ENCODE measurements around the gene SLK. TPM values are rescaled to one million over a fixed set of nuclear protein-coding genes. Genes with fewer than 3 reads are reported as not detected.

Gene SLK
- total and polyA plus RNA-seq, 10 of the 15 experiments (the other 5 are each of a cell fraction or from before 2014, with no cell fraction given): 2.5 to 24.2 (median 11.1) TPM

DNA sequence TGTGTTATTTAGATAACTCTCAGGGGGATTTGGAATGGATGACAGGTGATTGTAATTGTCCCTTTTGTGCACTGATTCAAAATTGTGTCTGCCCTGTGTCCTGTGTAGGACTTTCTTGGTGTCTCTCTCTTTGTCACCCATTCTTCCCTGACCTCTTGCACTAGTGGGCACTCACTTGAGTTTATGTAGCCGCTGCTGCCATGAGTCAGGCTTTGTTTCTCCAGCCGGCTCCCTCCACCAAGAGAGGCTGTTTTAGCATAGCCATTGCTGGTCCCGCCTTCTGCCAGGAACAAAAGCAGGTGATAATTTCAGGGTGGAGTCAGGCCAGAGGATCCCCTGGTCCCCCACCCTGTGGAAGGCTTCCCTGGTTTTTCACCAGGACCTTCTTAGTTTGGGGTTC, 110.3 kb downstream of the SLK start:
- ATAC-seq (no peak), DNase-seq (ENCODE audit: low read depth, low spot score) (no peak), FAIRE-seq (no peak)
- Histone ChIP-seq H3K4me2 (ENCODE audit: control insufficient read depth, insufficient read depth) (no peak overlapping the region), H3K36me3 (ENCODE audit: control insufficient read depth in 2 of 2, insufficient read depth in 2 of 2, low read length in 1 of 2) (no peaks in the 10 kb centered on the region), H3K9me3 (replicated peaks; ENCODE audit: control insufficient read depth, insufficient read depth, low read length) (no peaks in the 10 kb centered on the region), H4K20me1 (ENCODE audit: control insufficient read depth, insufficient read depth) (no peaks in the 10 kb centered on the region), H3K4me3 (no peak overlapping the region), H3K4me1 (ENCODE audit: control insufficient read depth, insufficient read depth, low read length) (no peaks in the 10 kb centered on the region), H3K27me3 (replicated peaks in 1 of 2; ENCODE audit: control insufficient read depth in 2 of 2, insufficient read depth in 2 of 2, low read length in 1 of 2) (no peaks in the 10 kb centered on the region), H3K27ac (ENCODE audit: control insufficient read depth, insufficient read depth) (no peak overlapping the region), H2AFZ (ENCODE audit: control insufficient read depth, low read depth, low read length) (no peak overlapping the region), H3K79me2 (ENCODE audit: control insufficient read depth, insufficient read depth, low read length) (no peaks in the 10 kb centered on the region), H3K9ac (ENCODE audit: control insufficient read depth, insufficient read depth, low read length) (no peak overlapping the region)
- intact Hi-C loops (cut with micrococcal nuclease; ENCODE audit: unreplicated experiment) (no loop called here), in situ Hi-C loops (cut with MboI) (loop anchor here (5.0 kb wide), 1 partner anchor 185 kb away; no protein-coding TSS in a partner anchor)
- no TSS peak for BruUV-seq (replicated peaks)
- ChIA-PET RAD21 (ENCODE audit: unreplicated experiment) (no interaction called here), POLR2A (no interaction called here), CTCF (interaction anchor here (1.2 to 1.5 kb wide), 2 partner anchors 48 to 49 kb away, joined by 3 to 4 read pairs; no protein-coding TSS in a partner anchor), SMC1A (ENCODE audit: uncharacterized antibody, unreplicated experiment) (interaction anchor here (2.3 to 2.4 kb wide), 2 partner anchors 32 to 47 kb away, joined by 6 to 8 read pairs; no protein-coding TSS in a partner anchor)
- TF ChIP-seq NR2C2 (IDR thresholded peaks at IDR 0.05; ENCODE audit: borderline replicate concordance, control insufficient read depth, insufficient read length, low read depth): no peak
- no peak for TF ChIP-seq PAX8 (IDR thresholded peaks at IDR 0.05)
- TF ChIP-seq NR2F1 (conservative IDR thresholded peaks at IDR 0.05): no peak
- TF ChIP-seq EP300 (IDR thresholded peaks at IDR 0.05; ENCODE audit: borderline replicate concordance in 1 of 2, control insufficient read depth in 1 of 2, low read depth in 2 of 2, low read length in 2 of 2): no peak
- TF ChIP-seq STAT3 (IDR thresholded peaks at IDR 0.05; ENCODE audit: low read depth, low read length): no peak
- no peak for TF ChIP-seq EGR1 (IDR thresholded peaks at IDR 0.05; ENCODE audit: borderline replicate concordance in 1 of 2, low read depth in 2 of 2, low read length in 2 of 2)
- no peak for TF ChIP-seq NBN (IDR thresholded peaks at IDR 0.05)
- TF ChIP-seq ZNF622 (IDR thresholded peaks at IDR 0.05): no peak
- TF ChIP-seq, protein P1, sequence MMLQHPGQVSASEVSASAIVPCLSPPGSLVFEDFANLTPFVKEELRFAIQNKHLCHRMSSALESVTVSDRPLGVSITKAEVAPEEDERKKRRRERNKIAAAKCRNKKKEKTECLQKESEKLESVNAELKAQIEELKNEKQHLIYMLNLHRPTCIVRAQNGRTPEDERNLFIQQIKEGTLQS (IDR thresholded peaks at IDR 0.05; ENCODE audit: borderline replicate concordance, extremely low read depth, low read depth, low read length): no peak
- TF ChIP-seq BCL11A (IDR thresholded peaks at IDR 0.05; ENCODE audit: low read depth, low read length): no peak
- no peak for TF ChIP-seq MEF2B (IDR thresholded peaks at IDR 0.05; ENCODE audit: partially characterized antibody, poor library complexity, severe bottlenecking)
- no peak for TF ChIP-seq ZNF274 (IDR thresholded peaks at IDR 0.05; ENCODE audit: insufficient read depth, insufficient read length)
- no peak for TF ChIP-seq TARDBP (IDR thresholded peaks at IDR 0.05; ENCODE audit: borderline replicate concordance)
- TF ChIP-seq ZZZ3 (IDR thresholded peaks at IDR 0.05; ENCODE audit: control insufficient read depth, insufficient read length, low read depth): no peak
- TF ChIP-seq ASH2L (IDR thresholded peaks at IDR 0.05; ENCODE audit: borderline replicate concordance, low read depth): no peak
- no peak for TF ChIP-seq ZBTB4 (CRISPR knock-in tag; IDR thresholded peaks at IDR 0.05)
- no peak for TF ChIP-seq CEBPB (IDR thresholded peaks at IDR 0.05; ENCODE audit: borderline replicate concordance in 1 of 2, low read depth in 2 of 2, low read length in 2 of 2)
- TF ChIP-seq RUNX3 (IDR thresholded peaks at IDR 0.05; ENCODE audit: low read length): no peak
- TF ChIP-seq CHD4 (IDR thresholded peaks at IDR 0.05): no peak
- WGBS (ENCODE audit: insufficient coverage, insufficient replicate concordance, low lambda C conversion rate, missing lambda C conversion rate): 64% methylated on average over 3 of the region's 3 CpGs

Measured in GM12878 (cell line).